CD8-positive, alpha-beta memory T cell (primary cell): ENCODE results near the gene ARHGDIG. TPM values are rescaled to one million over a fixed set of nuclear protein-coding genes. Genes with fewer than 3 reads are reported as not detected.

Experiments used
- CTCF ChIA-PET: fragments of 350-600 bp; sonication (Branson Sonifier 250); formaldehyde crosslinking; loops from one replicate; lab custom pipeline; 2021; ENCODE audit warnings: antibody characterized with exemption; lab: Charles Lee
- POLR2A ChIA-PET: fragments of 350-600 bp; sonication (Branson Sonifier 250); formaldehyde crosslinking; loops from one replicate; lab custom pipeline; 2021; ENCODE audit warnings: antibody characterized with exemption; lab: Charles Lee
- DNase-seq, 5 donors: peaks; one replicate each; pipeline versions ENCODE4 v3.0.0 to v3.0.0-alpha.2; 2020 to 2022; ENCODE audit warnings: mixed read lengths in 1 of 5
- H3K27ac ChIP-seq: one replicate; pipeline ENCODE4 v1.7.0; 2013; ENCODE audit warnings: low read depth, mild to moderate bottlenecking, low read length, moderate library complexity
- H3K27me3 ChIP-seq: 2 replicates; pipeline ENCODE4 v1.7.0; 2013; ENCODE audit warnings: low read length, mild to moderate bottlenecking; ENCODE audit not compliant: insufficient read depth, poor library complexity, severe bottlenecking
- H3K36me3 ChIP-seq: 2 replicates; pipeline ENCODE4 v1.7.0; 2013; ENCODE audit warnings: mild to moderate bottlenecking, low read length, moderate library complexity; ENCODE audit not compliant: insufficient read depth
- H3K4me1 ChIP-seq: 2 replicates; pipeline ENCODE4 v1.7.0; 2013; ENCODE audit warnings: mild to moderate bottlenecking, low read length, moderate library complexity; ENCODE audit not compliant: insufficient read depth
- H3K4me3 ChIP-seq: 2 replicates; pipeline ENCODE4 v1.7.0; 2013; ENCODE audit warnings: mild to moderate bottlenecking, low read length
- H3K9me3 ChIP-seq: 2 replicates; pipeline ENCODE4 v1.7.0; 2013; ENCODE audit warnings: mild to moderate bottlenecking, low read length
- H3K27ac Mint-ChIP-seq, 8 donors: one replicate each; pipeline ENCODE4 v1.8.0; 2020 to 2021; ENCODE audit warnings: mixed read lengths in 8 of 8, mild to moderate bottlenecking in 6 of 8, inconsistent platforms in 3 of 8, moderate library complexity in 3 of 8
- H3K27me3 Mint-ChIP-seq, 2 donors: one replicate each; pipeline ENCODE4 v1.8.0; 2020 to 2021; ENCODE audit warnings: mixed read lengths in 2 of 2, mild to moderate bottlenecking in 1 of 2, moderate library complexity in 1 of 2
- H3K36me3 Mint-ChIP-seq, 3 donors: one replicate each; pipeline ENCODE4 v1.8.0; 2020 to 2021; ENCODE audit warnings: mixed read lengths in 3 of 3, inconsistent platforms in 1 of 3, mild to moderate bottlenecking in 1 of 3
- H3K4me1 Mint-ChIP-seq, 3 donors: one replicate each; pipeline ENCODE4 v1.8.0; 2020 to 2021; ENCODE audit warnings: mixed read lengths in 3 of 3, inconsistent platforms in 1 of 3, mild to moderate bottlenecking in 1 of 3
- H3K4me3 Mint-ChIP-seq, 7 donors: one replicate each; pipeline ENCODE4 v1.8.0; 2020 to 2021; ENCODE audit warnings: mixed read lengths in 7 of 7, mild to moderate bottlenecking in 6 of 7, moderate library complexity in 4 of 7, inconsistent platforms in 2 of 7
- H3K9me3 Mint-ChIP-seq, 5 donors: one replicate each; pipeline ENCODE4 v1.8.0; 2020 to 2022; ENCODE audit warnings: mixed read lengths in 5 of 5, mild to moderate bottlenecking in 3 of 5, moderate library complexity in 2 of 5, inconsistent platforms in 1 of 5
- polyA plus RNA-seq: library from polyadenylated mRNA; unstranded; fragments of 300-500 nt; fragmentation: Illumina TruSeq; gene quantifications from one replicate; pipeline ENCODE4 v1.2.3, GENCODE V29; 2021
- total RNA-seq, 2 experiments: library from RNA; stranded (reverse); gene quantifications; one replicate each; pipeline ENCODE4 v1.2.3, GENCODE V29; 2021

Gene ARHGDIG
- total RNA-seq (not detected), polyA plus RNA-seq (not detected)

GRCh38 chr16:280552-280951 lies at the start of gene ARHGDIG:
TSS of gene ARHGDIG (plus strand) at chr16:280591. CDS start at chr16:280681, 90 bp downstream.
- Mint-ChIP-seq H3K4me1 (peaks cover 5 to 12% (median 7%) of the 10 kb centered on the region in 3 donors), H3K27ac (peak within 1 kb of the TSS in 1 of 8 donors; percentile 19), H3K4me3 (peak within 1 kb of the TSS in 2 of 7 donors; percentile 33 to 54), H3K27me3 (peaks cover 16 to 20% of the 10 kb centered on the region in 2 donors), H3K9me3 (no peaks in the 10 kb centered on the region), H3K36me3 (peaks cover 0 to 2% (median 0%) of the 10 kb centered on the region in 3 donors)
- POLR2A ChIA-PET, result no interaction called here
- Histone ChIP-seq H3K4me3 (no peak within 1 kb of the TSS), H3K27ac (no peak within 1 kb of the TSS), H3K4me1 (peaks cover 10% of the 10 kb centered on the region), H3K27me3 (peaks cover 14% of the 10 kb centered on the region), H3K9me3 (no peaks in the 10 kb centered on the region), H3K36me3 (no peaks in the 10 kb centered on the region)
- CTCF ChIA-PET, result no interaction called here
- no peak for DNase-seq

DNA sequence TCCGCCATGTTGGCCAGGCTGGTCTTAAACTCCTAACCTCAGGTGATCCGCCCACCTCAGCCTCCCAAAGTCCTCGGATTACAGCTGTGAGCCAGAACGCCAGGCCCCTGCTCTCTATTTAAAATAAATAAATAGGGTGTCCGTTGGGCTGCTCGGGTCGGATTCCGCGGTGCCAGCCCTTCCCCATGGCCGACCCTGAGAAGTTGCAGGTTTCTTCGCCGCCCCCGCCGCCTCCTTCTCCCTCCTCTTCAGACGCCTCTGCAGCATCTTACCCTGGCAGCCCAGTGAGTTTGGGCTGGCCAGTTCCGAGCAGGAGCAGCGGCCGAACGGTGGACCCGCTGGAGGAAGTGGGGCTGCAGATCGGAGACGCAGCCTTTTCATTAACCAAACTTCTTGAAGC lies 49.4 kb upstream of the ARHGDIG start:
- Mint-ChIP-seq H3K4me1 (peaks cover 38 to 50% (median 50%) of the 10 kb centered on the region in 3 donors), H3K4me3 (peak overlapping the region in 1 of 7 donors; percentile 63), H3K27ac (peak overlapping the region in 3 of 8 donors; percentile 32 to 79 (median 66)), H3K36me3 (peaks cover 3 to 38% (median 7%) of the 10 kb centered on the region in 3 donors), H3K9me3 (no peaks in the 10 kb centered on the region), H3K27me3 (no peaks in the 10 kb centered on the region)
- H3K36me3 ChIP-seq, result peaks cover 20% of the 10 kb centered on the region
- no peak overlapping the region for H3K4me3 ChIP-seq
- POLR2A ChIA-PET, result no interaction called here
- no peaks in the 10 kb centered on the region for H3K27me3 ChIP-seq
- H3K9me3 ChIP-seq, result no peaks in the 10 kb centered on the region
- peaks cover 30% of the 10 kb centered on the region for H3K4me1 ChIP-seq
- CTCF ChIA-PET, result interaction anchor here (3.3 kb wide), 1 partner anchor 131 kb away, joined by 11 read pairs; no protein-coding TSS in a partner anchor
- no peak overlapping the region for H3K27ac ChIP-seq
- DNase-seq, result no peak

DNA sequence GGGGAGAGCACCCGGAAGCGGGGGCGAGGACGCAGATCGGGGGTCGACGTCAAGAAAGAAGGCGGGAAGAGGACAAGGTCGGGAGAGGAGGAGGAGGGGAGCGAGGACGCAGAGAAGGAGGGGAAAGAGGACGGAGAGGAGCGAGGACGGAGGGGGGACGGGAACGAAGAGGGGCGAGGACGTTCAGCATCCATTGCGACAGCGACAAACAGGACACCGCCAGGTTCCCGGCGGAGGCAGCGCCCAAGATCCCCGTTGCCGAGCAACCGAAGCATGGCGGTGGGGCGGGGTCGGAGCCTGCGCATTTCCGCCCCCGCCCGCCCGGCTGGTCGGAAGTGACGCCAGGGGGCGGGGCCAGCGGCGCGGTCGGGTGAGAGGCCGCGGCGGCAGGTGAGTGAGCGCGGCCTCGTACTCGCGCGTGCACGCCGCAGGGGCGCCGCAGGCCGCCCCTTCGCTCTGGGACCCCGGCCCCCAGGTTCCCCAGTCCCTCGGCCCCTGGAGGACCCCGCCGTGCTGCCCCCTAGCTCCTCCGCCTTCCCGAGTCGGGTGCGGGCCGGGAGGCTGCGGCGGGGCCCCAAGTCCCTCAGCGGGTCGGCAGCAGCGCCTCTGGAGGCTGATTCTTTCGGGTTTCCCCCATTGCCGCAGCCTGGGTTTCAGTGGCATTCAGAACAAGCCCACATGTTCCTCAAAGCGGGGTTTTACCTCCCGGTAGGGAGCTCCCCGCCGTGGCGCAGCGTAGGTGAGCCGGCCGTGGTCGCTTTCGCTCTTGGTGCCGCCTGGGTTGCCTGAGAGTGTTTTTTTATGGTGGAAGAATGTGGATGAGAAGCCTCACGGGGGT lies 45.7 kb upstream of the ARHGDIG start, which contains the start of gene FAM234A:
Gene FAM234A (plus strand): TSS at position 354 of the 838 bp plus-strand sequence. CDS start 19,593 bp downstream, outside the sequence.
- Mint-ChIP-seq H3K36me3 (peaks cover 0 to 8% (median 0%) of the 10 kb centered on the region in 3 donors), H3K9me3 (no peaks in the 10 kb centered on the region), H3K27me3 (no peaks in the 10 kb centered on the region), H3K4me1 (peaks cover 14 to 24% (median 18%) of the 10 kb centered on the region in 3 donors), H3K4me3 (peak within 1 kb of the TSS; percentile 93 to 98 (median 96)), H3K27ac (peak within 1 kb of the TSS; percentile 99 to 100 (median 99))
- Histone ChIP-seq H3K4me3 (peak within 1 kb of the TSS; percentile 74), H3K27me3 (no peaks in the 10 kb centered on the region), H3K4me1 (peaks cover 5% of the 10 kb centered on the region), H3K27ac (peak within 1 kb of the TSS; percentile 94), H3K36me3 (no peaks in the 10 kb centered on the region), H3K9me3 (no peaks in the 10 kb centered on the region)
- ChIA-PET CTCF (interaction anchor here (0.6 to 2.2 kb wide), 10 partner anchors 19 to 167 kb away, joined by 3 to 13 read pairs (median 4); partner anchors contain the start of genes AXIN1 and DECR2), POLR2A (interaction anchor here (0.6 to 2.2 kb wide), 10 partner anchors 18 to 191 kb away, joined by 3 to 13 read pairs (median 4); partner anchors contain the start of genes AXIN1, DECR2, MRPL28 and RAB11FIP3)
- peak; percentile 92 to 97 (median 95) for DNase-seq

GRCh38 chr16:239948-240277 lies 40.5 kb upstream of the ARHGDIG start:
- H3K27ac ChIP-seq, result no peak overlapping the region
- Mint-ChIP-seq H3K9me3 (no peaks in the 10 kb centered on the region), H3K27me3 (no peaks in the 10 kb centered on the region), H3K36me3 (peaks cover 0 to 10% (median 0%) of the 10 kb centered on the region in 3 donors), H3K4me1 (peaks cover 16 to 27% (median 23%) of the 10 kb centered on the region in 3 donors), H3K4me3 (peak overlapping the region in 1 of 7 donors; percentile 72), H3K27ac (peak overlapping the region in 3 of 8 donors; percentile 6 to 74 (median 65))
- no peaks in the 10 kb centered on the region for H3K36me3 ChIP-seq
- peaks cover 5% of the 10 kb centered on the region for H3K4me1 ChIP-seq
- H3K27me3 ChIP-seq, result no peaks in the 10 kb centered on the region
- CTCF ChIA-PET, result no interaction called here
- no peak for DNase-seq
- H3K4me3 ChIP-seq, result no peak overlapping the region
- POLR2A ChIA-PET, result no interaction called here
- H3K9me3 ChIP-seq, result no peaks in the 10 kb centered on the region

GRCh38 chr16:240559-240958 lies 39.8 kb upstream of the ARHGDIG start:
- Histone ChIP-seq H3K36me3 (no peaks in the 10 kb centered on the region), H3K27ac (no peak overlapping the region), H3K9me3 (no peaks in the 10 kb centered on the region), H3K27me3 (no peaks in the 10 kb centered on the region), H3K4me1 (peaks cover 3% of the 10 kb centered on the region), H3K4me3 (no peak overlapping the region)
- Mint-ChIP-seq H3K9me3 (no peaks in the 10 kb centered on the region), H3K27ac (no peak overlapping the region), H3K4me1 (peaks cover 12 to 21% (median 20%) of the 10 kb centered on the region in 3 donors), H3K36me3 (peaks cover 0 to 5% (median 0%) of the 10 kb centered on the region in 3 donors), H3K4me3 (no peak overlapping the region), H3K27me3 (no peaks in the 10 kb centered on the region)
- no peak for DNase-seq
- CTCF ChIA-PET, result no interaction called here
- POLR2A ChIA-PET, result no interaction called here

- CTCF ChIA-PET, result no interaction called here
- Mint-ChIP-seq H3K27ac (peak overlapping the region in 1 of 8 donors; percentile 17), H3K9me3 (no peaks in the 10 kb centered on the region), H3K27me3 (no peaks in the 10 kb centered on the region), H3K36me3 (peaks cover 0 to 5% (median 0%) of the 10 kb centered on the region in 3 donors), H3K4me1 (peaks cover 9 to 18% (median 15%) of the 10 kb centered on the region in 3 donors), H3K4me3 (no peak overlapping the region)
- Histone ChIP-seq H3K27ac (no peak overlapping the region), H3K9me3 (no peaks in the 10 kb centered on the region), H3K36me3 (no peaks in the 10 kb centered on the region), H3K27me3 (no peaks in the 10 kb centered on the region), H3K4me1 (no peaks in the 10 kb centered on the region), H3K4me3 (no peak overlapping the region)
- POLR2A ChIA-PET, result interaction anchor here (0.8 kb wide), 1 partner anchor 34 kb away, joined by 10 read pairs; no protein-coding TSS in a partner anchor
- no peak for DNase-seq
These were observed 38.1 kb upstream of the ARHGDIG start for GRCh38 chr16:242281-242680.

- Histone ChIP-seq H3K27me3 (no peaks in the 10 kb centered on the region), H3K27ac (no peak overlapping the region), H3K4me1 (no peaks in the 10 kb centered on the region), H3K4me3 (no peak overlapping the region), H3K36me3 (no peaks in the 10 kb centered on the region), H3K9me3 (no peaks in the 10 kb centered on the region)
- Mint-ChIP-seq H3K4me3 (no peak overlapping the region), H3K9me3 (no peaks in the 10 kb centered on the region), H3K4me1 (peaks cover 9 to 18% (median 14%) of the 10 kb centered on the region in 3 donors), H3K27ac (no peak overlapping the region), H3K27me3 (no peaks in the 10 kb centered on the region), H3K36me3 (peaks cover 0 to 9% (median 0%) of the 10 kb centered on the region in 3 donors)
- ChIA-PET CTCF (no interaction called here), POLR2A (interaction anchor here (0.5 kb wide), 1 partner anchor 1971 kb away, joined by 4 read pairs; the partner anchor contains the start of gene PGP)
- DNase-seq, result no peak
These were observed 37.0 kb upstream of the ARHGDIG start for GRCh38 chr16:243348-243747.

DNA sequence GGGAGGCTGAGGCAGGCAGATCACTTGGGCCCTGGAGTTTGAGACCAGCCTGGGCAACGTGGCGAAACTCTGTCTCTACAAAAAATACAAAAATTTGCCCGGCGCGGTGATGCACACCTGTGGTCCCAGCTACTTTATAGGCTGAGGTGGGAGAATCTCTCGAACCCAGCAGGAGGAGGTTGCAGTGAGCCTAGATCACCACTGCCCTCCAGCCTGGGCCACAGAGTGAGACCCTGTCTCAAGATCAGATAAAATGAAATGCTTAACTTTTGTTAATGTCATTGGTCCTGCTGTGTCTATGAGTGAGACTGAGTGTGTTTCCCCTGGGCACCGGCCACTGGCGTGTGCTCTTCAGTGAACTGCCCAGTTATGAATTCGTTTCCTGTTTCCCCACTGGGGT lies 35.3 kb upstream of the ARHGDIG start:
- peaks cover 0 to 6% (median 0%) of the 10 kb centered on the region in 3 donors for H3K36me3 Mint-ChIP-seq
- no peak for DNase-seq
- CTCF ChIA-PET, result no interaction called here
- Histone ChIP-seq H3K9me3 (no peaks in the 10 kb centered on the region), H3K36me3 (no peaks in the 10 kb centered on the region), H3K4me3 (no peak overlapping the region), H3K27me3 (no peaks in the 10 kb centered on the region), H3K27ac (no peak overlapping the region), H3K4me1 (no peaks in the 10 kb centered on the region)
- H3K27me3 Mint-ChIP-seq, result no peaks in the 10 kb centered on the region
- POLR2A ChIA-PET, result no interaction called here
- peak overlapping the region in 1 of 8 donors; percentile 16 for H3K27ac Mint-ChIP-seq
- H3K4me3 Mint-ChIP-seq, result no peak overlapping the region
- H3K9me3 Mint-ChIP-seq, result no peaks in the 10 kb centered on the region
- H3K4me1 Mint-ChIP-seq, result peaks cover 4 to 13% (median 8%) of the 10 kb centered on the region in 3 donors
